GM12892 (cell line): ENCODE data around the gene MRPS27.
A peak's percentile ranks its signal among the peaks of the same experiment; 100 is the strongest.

Experiments used
- DNase-seq: peaks from one replicate; pipeline ENCODE4 v3.0.0; 2011; ENCODE audit not compliant: insufficient read length
- FAIRE-seq: peaks from 2 replicates; lab custom pipeline; 2011; peaks lifted over from hg19 to GRCh38; lab: Jason Lieb, UNC
- POLR2A ChIP-seq: IDR thresholded peaks from 2 replicates; pipeline ENCODE4 v1.6.1; 2011; ENCODE audit warnings: low read depth, low read length, control low read depth
- POLR2AphosphoS5 ChIP-seq: IDR thresholded peaks from 2 replicates; pipeline ENCODE4 v1.6.1; 2011; ENCODE audit warnings: low read depth, low read length, control low read depth
- TAF1 ChIP-seq: IDR thresholded peaks from 2 replicates; pipeline ENCODE4 v1.6.1; 2011; ENCODE audit warnings: low read depth, mild to moderate bottlenecking, control low read depth, low read length, borderline replicate concordance

The MRPS27 gene

DNA sequence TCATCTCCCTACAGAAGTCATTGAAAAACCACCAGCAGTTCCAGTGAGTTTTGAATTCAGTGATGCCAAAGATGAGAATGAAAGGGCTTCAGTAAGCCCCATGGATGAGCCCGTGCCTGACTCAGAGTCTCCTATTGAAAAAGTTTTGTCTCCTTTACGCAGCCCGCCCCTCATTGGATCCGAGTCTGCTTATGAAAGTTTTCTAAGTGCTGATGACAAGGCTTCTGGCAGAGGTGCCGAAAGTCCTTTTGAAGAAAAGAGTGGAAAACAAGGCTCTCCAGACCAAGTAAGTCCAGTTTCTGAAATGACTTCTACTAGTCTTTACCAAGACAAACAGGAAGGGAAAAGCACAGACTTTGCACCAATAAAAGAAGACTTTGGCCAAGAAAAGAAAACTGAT lies 122.6 kb downstream of the MRPS27 start:
- DNase-seq (no peak), FAIRE-seq (no peak)
- TF ChIP-seq POLR2A = no peak
- TF ChIP-seq TAF1 = no peak
- no peak for TF ChIP-seq POLR2AphosphoS5

DNA sequence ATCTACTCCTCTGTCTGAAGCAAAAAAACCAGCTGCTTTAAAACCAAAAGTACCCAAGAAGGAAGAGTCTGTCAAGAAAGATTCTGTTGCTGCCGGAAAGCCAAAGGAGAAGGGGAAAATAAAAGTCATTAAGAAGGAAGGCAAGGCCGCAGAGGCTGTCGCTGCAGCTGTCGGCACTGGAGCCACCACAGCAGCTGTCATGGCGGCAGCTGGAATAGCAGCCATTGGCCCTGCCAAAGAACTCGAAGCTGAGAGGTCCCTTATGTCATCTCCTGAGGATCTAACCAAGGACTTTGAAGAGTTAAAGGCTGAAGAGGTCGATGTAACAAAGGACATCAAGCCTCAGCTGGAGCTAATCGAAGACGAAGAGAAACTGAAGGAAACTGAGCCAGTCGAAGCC lies 124.5 kb downstream of the MRPS27 start:
- TF ChIP-seq TAF1 (no peak), POLR2A (no peak), POLR2AphosphoS5 (no peak)
- FAIRE-seq (no peak), DNase-seq (no peak)

DNA sequence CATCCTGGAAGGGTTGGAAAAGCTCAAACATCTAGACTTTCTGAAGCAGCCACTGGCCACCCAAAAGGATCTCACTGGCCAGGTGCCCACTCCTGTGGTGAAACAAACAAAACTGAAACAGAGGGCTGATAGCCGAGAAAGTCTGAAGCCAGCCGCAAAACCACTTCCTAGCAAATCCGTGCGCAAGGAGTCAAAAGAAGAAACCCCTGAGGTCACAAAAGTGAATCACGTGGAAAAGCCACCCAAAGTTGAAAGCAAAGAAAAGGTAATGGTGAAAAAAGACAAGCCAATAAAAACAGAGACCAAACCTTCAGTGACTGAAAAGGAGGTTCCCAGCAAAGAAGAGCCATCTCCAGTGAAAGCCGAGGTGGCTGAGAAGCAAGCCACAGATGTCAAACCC lies 125.2 kb downstream of the MRPS27 start:
- peak; percentile 5 for DNase-seq
- FAIRE-seq = peak; percentile 86
- TF ChIP-seq POLR2AphosphoS5 (no peak), POLR2A (no peak), TAF1 (no peak)

DNA sequence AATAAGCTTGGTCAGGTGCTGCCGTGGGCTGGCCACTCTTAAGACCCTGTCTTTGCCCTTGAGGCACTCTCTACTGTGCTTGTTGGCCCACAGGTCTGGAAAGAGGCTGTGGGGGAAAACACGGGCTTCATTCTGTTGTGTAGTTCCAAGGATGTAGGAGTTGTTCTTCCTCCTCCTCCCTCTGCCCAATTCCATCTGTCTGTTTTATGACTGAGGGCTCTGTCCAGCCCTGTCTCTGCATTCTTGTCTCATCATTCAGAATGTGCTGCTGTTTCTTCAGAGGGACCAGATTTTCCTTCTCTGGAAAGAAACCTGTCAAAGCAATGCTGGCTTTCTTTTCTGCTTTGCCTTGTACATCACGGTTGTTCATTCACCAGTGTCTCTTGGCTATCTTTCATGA lies 128.6 kb downstream of the MRPS27 start:
- TF ChIP-seq POLR2A (no peak), POLR2AphosphoS5 (no peak), TAF1 (no peak)
- no peak for FAIRE-seq
- no peak for DNase-seq

- TF ChIP-seq POLR2A (no peak), TAF1 (no peak), POLR2AphosphoS5 (no peak)
- DNase-seq (no peak), FAIRE-seq (no peak)
Observed at GRCh38 chr5:72189146-72189545, 130.9 kb downstream of the MRPS27 start.

DNA sequence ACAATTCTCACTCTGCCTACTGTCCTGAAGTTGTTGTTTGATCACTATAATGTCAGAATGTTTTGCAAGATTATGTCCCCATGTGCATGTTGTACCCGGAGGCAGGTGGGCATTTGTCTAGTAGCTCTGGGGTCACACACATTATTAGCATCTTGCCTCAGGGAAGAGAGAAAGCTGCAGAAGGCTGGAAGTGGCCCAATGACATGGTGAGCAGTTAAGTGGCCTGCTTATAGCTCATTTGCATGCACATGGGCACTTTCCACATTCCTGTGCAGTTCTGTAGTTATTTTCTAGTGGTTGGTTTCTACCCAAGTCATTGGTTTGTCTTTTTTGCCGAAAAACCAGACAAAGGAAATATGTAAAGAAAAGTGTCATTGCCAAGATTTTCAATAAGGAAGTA lies 131.9 kb downstream of the MRPS27 start:
- FAIRE-seq (no peak), DNase-seq (no peak)
- TF ChIP-seq TAF1 = no peak

DNA sequence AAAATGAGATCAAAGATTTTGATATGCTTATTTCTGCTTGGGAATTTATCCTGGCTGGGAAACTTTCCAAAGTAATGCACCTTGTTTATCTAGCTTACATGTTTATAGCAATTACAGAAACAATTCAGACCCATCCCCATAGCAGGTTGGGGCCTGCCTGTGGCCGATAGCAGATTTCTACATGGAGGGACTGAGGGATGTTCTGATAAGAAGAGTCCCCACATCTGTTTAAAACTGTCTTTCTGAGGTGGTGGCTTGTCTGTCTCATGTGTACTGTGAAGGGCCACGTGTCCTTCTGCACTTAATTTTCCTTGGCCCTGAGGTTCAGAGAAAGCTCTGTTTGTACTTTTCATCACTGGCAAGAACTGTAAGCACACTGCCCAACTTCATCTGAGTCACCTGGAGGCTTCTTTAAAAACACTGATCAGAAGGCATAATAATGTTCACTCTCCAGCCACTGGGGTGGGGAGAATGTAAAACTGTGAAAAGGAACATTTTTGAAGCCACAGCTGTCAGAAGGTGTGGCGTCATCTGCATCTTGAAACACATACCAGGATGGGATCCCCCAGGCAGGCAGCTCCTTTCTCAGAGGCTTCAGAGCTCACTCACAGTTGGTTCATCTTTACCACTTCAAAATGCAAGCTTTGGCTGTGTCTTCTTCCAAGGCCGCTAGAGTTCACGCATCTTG lies 132.5 kb downstream of the MRPS27 start:
- no peak for FAIRE-seq
- DNase-seq = no peak

GRCh38 chr5:72185496-72186329 lies 134.3 kb downstream of the MRPS27 start:
- DNase-seq (no peak), FAIRE-seq (no peak)
- TF ChIP-seq TAF1 (no peak), POLR2AphosphoS5 (no peak), POLR2A (no peak)

More for the DNA sequence above, 132.5 kb downstream of the MRPS27 start:
- TF ChIP-seq POLR2AphosphoS5 = no peak
- TF ChIP-seq TAF1 = no peak
- no peak for TF ChIP-seq POLR2A

DNA sequence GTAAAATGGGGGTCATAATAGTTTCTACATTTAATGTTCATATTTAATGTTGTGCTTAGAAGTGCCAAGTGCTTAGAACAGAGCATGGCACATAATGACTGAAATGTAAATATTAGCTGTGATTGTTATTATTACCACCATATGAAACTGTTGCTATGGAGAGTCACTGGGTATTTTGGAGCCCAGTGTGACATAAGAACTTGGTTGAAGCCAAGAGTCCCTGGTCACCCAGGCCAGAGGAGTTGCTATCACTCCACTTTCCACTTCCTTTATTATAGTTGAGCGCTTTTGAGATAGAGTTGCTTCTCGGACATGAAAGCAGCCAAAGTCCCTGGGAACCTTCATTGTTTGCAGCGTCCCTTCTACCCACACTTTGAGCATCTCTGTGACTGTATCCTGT lies 135.6 kb downstream of the MRPS27 start:
- TF ChIP-seq POLR2A (no peak), TAF1 (no peak), POLR2AphosphoS5 (no peak)
- FAIRE-seq = no peak
- DNase-seq = no peak

DNA sequence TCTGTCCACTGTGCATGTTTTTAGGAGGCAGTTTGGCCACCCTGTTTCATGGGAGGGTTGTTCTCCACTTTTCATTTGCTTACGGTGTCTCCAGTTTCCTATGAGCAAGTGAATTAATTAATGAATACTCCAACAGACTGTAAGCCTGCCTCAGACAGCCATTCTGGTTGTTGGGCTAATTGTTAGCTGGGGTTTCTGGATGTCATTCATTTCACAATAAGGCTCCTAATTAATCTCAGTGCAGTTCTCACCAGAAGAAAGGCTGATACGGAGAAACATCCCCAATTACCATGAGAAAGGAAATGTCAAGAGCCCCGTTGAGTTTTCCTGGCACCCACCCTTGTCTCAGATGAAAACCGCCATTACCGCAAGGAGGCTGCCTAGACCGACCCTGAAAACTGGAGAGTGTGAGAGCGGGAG lies 136.9 kb downstream of the MRPS27 start:
- TF ChIP-seq TAF1 = no peak
- TF ChIP-seq POLR2A = no peak
- TF ChIP-seq POLR2AphosphoS5 = no peak
- DNase-seq = no peak

GRCh38 chr5:72182686-72183085 lies 137.4 kb downstream of the MRPS27 start:
- no peak for FAIRE-seq
- no peak for DNase-seq
- TF ChIP-seq POLR2AphosphoS5 (no peak), TAF1 (no peak), POLR2A (no peak)

More for the DNA sequence above, 136.9 kb downstream of the MRPS27 start:
- no peak for FAIRE-seq
